Fibroblast of upper back skin (primary cell): ENCODE measurements around the gene TMPRSS6.

ENCODE experiments used
- DNase-seq: peaks from one replicate; pipeline ENCODE4 v3.0.0-alpha.2; 2013

TMPRSS6 gene

DNA sequence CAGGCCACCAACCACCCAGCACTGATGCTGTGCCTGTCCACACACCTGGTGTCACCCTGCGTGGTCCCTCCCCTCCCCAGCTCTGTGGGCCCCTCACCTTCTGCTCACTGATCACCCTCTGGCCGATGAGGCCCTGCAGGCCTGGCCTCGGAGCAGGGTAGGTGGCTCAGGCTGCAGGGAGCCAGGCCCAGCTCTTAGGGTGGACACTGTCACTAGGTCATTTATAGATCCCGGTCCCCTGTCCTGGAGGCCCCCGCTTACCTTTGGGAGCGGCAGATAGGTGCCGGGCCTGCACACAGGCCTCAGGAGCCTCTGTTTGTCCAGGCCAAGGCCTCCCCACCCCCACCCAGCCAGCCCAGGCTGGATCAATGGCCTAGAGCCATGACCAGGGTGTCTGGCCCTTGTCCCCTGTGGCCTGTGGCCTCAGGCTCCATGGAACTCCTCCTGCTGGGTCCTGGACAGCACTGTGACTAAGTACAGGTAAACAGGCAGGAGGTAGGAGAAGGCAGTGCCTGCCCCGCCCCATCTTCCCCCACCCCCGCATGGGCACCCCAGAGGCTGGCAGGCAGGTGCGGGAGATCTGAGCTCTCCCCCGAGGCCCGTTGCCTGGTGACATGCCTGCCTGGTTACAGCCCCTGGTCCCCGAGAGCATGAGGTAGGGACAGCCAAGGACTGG lies at the start of gene TMPRSS6:
Gene TMPRSS6, minus strand, starts transcription at position 472 of the 676 bp plus-strand sequence. CDS start 6,296 bp downstream, outside the sequence.
- no peak for DNase-seq

- no peak for DNase-seq
Measured at GRCh38 chr22:37158963-37159290, 49.4 kb upstream of the TMPRSS6 start.

GRCh38 chr22:37157516-37158285 lies 48.2 kb upstream of the TMPRSS6 start:
- peak; percentile 54 for DNase-seq

GRCh38 chr22:37156686-37157435 lies 47.3 kb upstream of the TMPRSS6 start:
- DNase-seq: no peak

GRCh38 chr22:37155971-37156370 lies 46.5 kb upstream of the TMPRSS6 start:
- DNase-seq: no peak

GRCh38 chr22:37154925-37155712 lies 45.6 kb upstream of the TMPRSS6 start:
- DNase-seq: no peak

- DNase-seq: no peak
Measured at GRCh38 chr22:37153901-37154300, 44.4 kb upstream of the TMPRSS6 start.

DNA sequence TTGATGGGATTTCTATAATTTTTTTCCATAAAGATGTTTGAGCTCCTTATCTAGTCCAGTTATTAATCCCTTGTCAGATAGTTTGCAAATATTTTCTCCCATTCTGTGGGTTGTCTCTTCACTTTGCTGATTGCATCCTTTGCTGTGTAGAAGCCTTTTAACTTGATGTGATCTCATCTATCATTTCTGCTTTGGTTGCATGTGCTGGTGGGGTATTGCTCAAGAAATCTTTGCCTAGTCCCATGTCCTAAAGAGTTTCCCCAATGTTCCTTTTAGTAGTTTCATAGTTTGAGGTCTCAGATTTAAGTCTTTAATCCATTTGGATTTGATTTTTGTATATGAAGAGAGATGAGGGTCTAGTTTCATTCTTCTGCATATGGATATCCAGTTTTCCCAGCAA lies 41.9 kb upstream of the TMPRSS6 start:
- no peak for DNase-seq

DNA sequence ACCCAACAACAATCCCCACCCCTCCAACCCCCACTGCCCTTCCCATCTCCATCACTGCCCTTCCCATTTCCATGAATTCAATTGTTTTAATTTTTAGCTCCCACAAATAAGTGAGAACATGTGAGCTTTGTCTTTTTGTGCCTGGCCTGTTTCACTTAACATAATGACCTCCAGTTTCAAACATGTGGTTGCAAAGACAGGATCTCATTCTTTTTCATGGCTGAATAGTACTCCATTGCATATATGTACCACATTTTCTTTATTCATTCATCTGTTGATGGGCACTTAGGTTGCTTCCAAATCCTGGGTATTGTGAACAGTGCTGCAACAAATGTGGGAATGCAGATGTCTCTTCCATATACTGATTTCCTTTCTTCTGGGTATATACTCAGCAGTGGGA lies 41.2 kb upstream of the TMPRSS6 start:
- DNase-seq: no peak

DNA sequence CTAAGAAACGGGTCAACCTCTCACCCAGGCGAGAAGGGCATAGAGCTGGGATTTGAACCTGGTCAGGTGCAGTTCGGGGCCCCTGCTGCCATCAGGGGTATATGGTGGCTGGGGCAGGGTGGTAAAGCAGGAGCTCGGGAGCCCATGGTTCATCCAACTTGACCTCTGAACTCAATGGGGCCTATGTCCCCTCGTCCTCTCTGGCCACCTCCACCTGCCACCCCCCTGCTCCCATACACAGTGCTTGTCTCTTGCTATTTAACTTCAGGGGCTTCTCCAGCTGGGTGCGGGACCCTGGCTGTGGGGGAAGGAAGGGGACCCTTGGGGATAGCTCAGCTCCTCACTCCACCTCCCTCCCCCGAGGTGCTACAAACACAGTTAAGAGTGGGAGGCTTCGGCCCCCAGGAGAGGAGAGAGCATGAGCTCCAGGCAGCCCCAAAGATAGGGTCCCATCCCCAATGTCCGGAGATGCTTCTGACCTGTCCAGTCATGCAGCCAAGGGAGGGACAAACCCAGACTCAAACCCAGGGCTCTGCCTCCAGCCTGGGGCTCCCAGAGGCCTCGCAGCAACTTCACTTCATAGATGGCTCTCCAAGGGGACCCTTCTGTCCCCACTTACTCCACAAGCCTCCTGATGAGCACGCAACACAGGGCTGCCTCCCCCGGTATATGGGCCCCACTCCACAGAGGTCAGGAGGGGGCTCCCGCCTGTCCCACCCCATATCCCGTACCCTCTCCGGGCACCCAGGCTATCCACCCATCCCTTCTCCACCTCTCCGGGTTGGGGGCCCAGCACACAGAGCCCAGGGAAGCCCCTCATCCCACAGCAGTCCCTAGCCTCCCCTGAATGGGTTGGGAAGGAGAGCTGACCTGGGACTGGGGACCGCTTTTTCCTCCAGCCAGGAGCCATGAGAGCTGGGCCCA lies 39.5 kb upstream of the TMPRSS6 start:
- no peak for DNase-seq

- DNase-seq: no peak
Measured at GRCh38 chr22:37148031-37148651, 38.6 kb upstream of the TMPRSS6 start.

DNA sequence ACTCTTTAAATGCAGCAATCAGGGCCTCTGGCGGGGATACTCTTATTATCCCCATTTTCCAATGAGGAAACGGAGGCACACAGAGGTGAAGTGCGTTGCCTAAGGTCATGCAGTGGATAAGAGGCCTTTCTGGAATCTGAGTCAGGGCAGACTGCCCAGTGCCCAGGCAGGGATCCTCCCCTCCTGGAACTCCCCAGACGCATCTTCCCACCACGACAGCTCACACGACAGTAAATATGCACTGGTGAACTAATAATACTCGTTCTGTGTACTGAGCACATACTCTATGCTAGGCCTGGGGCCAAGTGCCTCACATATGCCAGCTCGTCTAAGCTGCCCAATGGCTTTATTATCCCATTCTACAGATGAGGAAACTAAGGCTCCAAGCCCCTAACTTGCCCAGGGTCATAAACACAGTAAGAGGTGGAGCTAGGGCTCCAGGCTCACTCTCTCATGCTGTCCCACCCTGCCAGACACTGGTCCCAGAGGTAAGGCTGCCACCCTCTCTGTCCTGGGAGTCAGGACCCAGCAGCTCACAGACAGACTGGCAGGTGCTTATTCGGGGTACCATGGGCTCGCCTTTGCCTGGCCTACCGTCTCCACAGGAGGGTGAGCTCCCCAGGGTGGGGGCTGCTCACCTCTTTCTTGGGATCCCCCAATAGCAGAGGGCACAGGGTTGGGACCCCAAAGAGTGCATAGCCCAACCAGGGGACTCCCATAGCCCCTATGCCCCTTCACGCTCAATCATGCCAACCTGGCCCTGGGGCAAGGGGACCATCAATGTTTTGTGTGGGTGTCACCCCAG lies 37.9 kb upstream of the TMPRSS6 start:
- DNase-seq: no peak

- DNase-seq: no peak
Measured at GRCh38 chr22:37146507-37147180, 37.1 kb upstream of the TMPRSS6 start.

GRCh38 chr22:37146051-37146385 lies 36.5 kb upstream of the TMPRSS6 start:
- no peak for DNase-seq

DNA sequence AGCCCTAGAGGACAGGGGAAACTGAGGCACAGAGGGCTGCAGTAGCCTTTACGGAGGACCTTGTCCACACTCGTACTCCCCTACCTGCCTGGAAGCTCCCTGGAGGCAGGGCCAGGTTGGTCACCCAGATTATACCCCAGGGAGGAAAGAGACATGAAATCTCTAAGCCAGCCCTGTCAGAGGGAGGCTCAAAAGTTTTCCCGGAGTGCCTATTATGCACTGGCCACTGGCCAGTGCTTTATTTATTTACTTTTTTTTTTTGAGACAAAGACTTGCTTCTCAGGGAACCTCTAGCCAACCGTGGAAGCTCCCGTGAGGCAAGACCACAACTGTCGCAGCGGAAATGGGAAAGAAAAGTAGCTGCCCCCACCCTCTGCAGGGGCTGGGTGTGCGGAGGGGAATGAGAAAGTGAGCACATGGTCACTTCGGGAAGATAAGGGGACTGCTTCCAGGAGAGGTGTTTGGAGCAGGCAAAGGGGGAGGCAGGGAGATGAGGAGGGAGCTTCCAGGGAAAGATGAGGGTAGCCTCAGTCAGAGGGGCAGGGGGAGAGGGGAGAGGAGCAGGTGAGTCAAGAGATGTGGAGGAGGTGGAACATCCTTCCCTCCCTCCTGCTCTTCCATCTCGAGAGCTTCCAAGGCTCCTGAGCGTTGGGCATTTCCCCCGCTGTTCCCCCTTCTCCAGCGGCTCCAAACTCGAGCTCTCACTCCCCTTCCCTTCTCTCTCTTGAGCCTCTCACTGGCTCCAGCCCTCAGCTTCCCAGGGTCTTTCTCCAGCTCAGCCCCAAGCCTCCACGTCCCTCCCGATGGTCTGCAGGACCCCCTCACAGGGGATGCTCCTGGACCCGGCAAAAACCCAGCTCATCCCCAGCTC lies 35.9 kb upstream of the TMPRSS6 start:
- no peak for DNase-seq

GRCh38 chr22:37144180-37144554 lies 34.7 kb upstream of the TMPRSS6 start:
- DNase-seq: no peak

GRCh38 chr22:37141971-37142370 lies 32.5 kb upstream of the TMPRSS6 start:
- no peak for DNase-seq

GRCh38 chr22:37141476-37141875 lies 32.0 kb upstream of the TMPRSS6 start:
- no peak for DNase-seq

DNA sequence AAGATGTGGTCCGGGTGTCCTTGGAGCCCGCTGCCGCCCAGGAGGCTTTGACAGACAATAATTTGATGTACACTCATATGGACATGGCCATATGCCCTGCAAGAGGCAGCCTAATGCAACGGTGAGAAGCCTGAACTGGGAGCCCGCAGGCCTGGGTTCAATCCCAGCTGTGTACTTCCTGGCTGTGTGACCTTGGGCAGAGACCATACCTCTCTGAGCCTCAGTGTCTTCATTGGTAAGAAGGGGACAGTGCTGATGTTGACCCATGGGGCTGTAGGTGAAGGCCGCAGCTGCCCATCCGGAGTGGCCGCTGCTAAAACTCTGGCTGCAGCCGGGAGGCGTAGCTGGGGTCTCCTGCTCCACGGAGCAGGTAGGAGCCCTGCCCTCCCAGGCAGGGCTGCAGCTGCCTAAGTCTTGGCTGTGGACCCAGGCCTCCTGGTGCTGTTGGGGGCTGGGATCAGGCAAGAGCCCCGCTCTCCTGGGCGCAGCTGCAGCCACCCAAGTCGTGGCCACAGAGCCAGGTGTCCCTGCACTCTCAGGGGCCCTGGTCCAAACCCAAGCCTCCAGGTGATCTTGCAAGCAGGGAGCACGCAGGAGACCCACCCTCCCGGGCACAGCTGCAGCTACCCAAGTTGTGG lies 31.3 kb upstream of the TMPRSS6 start:
- DNase-seq: no peak
